GM18951 (cell line): ENCODE results near the gene WDR33.

ENCODE experiments used
- POLR2A ChIP-seq: IDR thresholded peaks from 4 replicates; pipeline ENCODE4 v1.6.1; 2011; ENCODE audit warnings: mild to moderate bottlenecking; ENCODE audit not compliant: insufficient read length, insufficient read depth; ENCODE audit errors: extremely low read depth
- in situ Hi-C: fragments of 300-500 bp; cut with MboI; formaldehyde crosslinking; loops from one replicate; pipeline ENCODE4 v1.12.0; 2022; ENCODE audit warnings: low sequenced_read_pairs, mixed read lengths, inconsistent platforms; ENCODE audit not compliant: unreplicated experiment

Gene WDR33

DNA sequence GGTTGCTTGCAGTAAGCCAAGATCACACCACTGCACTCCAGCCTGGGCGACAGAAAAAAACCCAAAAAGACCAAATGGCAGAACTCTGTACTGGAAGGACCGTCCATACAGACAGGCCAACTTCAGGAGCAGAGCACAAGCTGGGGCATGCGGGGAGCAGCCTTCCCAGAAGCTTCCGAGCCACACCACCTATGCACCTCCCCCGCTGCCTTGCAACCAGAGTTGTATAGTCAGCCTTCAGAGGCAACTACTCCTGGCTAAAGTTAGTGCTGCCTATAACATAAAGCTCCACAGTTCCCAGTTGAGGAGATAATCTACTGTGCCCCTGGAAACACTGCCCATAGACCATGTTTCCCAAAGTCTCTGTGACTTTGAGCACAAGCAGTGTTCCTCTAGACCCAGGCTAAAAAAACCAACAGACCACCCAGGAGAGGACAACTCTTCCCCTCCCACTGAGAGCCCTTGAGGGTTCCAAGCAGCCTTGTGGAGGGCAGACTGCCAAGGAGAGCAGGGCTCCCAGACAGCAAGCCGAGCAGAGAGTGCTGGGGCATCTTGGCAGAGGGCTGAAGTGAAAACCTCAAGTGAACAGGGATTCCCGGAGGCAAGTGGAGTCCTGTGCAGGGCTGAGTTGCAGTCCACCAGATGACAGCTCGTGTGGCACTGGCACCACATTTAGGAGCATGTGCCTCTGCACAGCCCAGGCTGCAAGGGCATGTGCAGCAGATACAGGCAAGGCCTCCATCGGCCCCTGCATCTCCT, 102.9 kb downstream of the WDR33 start:
- in situ Hi-C loops: no loop called here
- TF ChIP-seq POLR2A: no peak

DNA sequence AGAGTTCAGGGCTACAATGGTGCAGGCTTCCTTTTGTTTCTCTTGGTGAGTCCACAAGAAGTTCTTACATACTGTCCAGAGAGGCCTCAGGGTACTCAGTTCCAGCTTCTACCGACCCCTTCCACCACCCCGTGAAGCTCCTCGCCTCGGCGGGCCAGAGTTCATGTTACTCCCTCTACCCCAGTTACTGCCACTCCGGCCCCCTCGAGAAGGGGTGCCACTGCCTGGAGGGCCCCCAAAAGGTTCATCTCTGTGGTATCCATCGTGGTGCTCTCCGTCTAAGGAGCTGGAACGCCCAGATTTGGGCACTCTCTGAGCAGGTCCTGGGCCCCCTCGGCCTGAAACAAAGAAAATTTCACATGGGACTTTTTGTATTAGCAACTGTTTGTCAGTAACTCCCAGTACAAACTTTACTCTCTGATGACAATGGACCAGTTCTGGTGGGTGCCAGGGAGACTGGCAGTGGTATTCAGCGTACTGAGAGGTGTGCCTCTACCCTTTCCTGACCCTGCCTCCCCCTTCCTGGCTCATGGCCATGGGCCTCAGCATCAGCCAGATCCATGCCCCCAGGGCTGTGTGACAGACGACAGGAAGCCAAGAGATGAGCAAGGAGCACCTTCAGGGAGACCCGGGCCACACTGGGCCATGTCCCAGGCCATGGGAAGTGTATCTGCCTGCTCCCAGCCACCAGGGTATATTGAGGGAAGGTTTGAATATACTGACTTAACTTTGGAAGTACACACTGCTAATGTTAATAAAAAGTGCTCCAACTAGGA, 104.6 kb downstream of the WDR33 start:
- TF ChIP-seq POLR2A: no peak
- in situ Hi-C loops: no loop called here

DNA sequence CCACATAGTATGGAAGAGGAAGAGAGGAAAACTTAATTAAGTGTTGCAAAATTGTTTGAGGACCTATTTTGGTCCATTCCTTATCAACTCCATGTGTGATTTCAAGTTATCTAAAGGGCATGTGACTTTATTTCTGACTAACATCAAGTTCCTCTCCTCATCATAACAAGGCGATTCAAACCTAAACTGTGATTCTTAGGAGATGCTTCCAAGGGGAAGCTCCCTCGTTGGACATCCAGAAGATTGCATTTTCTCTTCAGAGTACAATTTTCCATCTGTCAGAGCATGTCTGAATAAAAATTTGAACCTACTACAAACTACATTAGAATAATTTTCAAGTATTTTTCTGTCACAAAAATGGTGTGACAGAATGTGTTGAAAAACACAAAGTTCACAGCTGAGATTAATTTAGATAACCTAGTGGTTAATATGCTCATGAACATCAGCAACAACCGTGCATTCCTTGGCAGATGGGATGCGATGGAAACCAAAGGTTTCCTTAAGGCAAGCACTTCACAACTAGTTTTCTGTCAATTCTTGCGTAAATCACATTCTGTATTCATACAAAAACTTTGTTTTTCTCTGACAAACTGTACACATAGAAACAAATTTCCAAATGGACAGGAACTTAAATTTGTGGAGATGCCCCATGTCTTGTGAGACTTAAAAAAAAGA, 105.4 kb downstream of the WDR33 start:
- in situ Hi-C loops: no loop called here
- TF ChIP-seq POLR2A: no peak

DNA sequence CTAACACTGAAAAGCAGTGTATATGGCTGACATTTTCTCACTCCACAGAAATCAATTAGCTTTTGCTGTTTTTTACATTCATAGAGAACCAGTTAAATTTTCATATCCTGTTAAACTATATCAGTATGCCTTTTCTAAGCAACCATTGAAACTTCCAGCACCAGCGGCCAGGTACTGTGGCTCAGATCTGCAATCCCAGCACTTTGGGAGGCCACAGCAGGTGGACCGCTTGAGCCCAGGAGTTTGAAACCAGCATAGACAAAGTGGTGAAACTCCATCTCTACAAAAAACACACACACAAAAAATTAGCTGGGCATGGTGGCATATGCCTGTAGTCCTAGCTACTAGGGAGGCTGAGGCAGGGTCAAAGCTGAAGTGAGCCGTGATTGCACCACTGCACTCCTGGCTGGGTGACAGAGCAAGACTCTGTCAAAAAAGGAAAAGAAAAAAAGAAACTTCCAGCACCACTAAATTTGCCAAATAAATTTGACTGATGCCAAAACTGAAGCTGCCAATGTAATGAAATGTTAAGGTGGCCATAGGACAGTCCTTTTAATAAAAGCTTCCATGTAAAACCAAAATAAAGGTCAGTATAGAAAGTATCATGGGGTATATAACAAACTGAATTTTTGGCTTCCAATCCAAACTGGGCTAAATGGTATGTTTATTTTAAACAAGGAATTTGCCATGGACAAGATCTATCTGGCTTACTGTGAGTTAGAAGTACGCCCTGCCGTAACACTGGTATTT, 106.2 kb downstream of the WDR33 start:
- in situ Hi-C loops: no loop called here
- TF ChIP-seq POLR2A: no peak

DNA sequence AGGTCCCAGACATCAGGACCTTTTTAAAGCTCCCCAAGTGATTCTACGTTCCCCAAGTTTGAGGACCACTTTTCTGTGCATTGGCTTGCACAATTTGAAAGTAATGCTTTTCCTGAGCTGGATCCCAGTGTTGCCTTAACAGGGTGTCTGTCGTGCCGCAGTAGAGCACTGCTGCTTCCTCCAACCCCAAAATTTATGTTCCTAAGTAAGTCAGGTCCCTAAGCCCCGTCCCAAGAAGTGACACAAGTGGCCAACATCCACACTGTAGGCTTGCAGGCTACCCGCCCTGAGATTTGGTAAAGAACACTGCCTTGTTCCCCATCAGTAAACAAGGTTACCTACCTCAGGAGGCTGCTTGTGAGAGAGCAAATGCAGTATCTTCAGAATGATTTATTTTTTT, 107.7 kb downstream of the WDR33 start:
- in situ Hi-C loops: no loop called here

DNA sequence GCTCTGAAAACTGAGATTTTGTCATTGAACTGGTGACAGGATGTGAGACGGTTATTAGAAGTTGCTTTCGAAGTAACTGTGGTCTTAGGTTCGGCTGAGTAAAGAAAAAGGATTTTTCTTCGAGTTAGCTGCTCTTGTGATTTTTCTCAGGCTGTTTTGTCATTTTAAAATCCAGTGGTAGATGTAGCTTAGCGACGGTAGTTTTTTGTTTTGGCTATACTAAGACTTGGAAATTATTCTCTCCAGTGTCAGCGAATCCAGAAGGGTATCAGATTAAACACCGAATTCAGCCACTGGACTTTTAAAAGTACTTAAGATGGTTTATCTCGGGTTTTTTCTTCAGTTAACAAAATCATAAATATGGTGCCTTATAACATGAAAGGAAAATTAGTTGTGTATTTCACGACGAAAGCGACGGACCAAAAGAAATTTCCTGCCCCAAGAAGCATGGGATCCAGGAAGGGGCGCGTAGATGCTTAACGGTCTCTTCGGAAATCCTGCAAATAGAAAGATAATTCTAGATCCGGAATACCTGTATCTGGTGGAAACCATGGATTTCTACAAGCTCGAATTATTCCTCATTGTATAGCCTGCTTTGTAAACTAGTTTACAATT, 108.5 kb downstream of the WDR33 start:
- no peak for TF ChIP-seq POLR2A
- in situ Hi-C loops: no loop called here

More for the DNA sequence above, 107.7 kb downstream of the WDR33 start:
- TF ChIP-seq POLR2A: no peak

DNA sequence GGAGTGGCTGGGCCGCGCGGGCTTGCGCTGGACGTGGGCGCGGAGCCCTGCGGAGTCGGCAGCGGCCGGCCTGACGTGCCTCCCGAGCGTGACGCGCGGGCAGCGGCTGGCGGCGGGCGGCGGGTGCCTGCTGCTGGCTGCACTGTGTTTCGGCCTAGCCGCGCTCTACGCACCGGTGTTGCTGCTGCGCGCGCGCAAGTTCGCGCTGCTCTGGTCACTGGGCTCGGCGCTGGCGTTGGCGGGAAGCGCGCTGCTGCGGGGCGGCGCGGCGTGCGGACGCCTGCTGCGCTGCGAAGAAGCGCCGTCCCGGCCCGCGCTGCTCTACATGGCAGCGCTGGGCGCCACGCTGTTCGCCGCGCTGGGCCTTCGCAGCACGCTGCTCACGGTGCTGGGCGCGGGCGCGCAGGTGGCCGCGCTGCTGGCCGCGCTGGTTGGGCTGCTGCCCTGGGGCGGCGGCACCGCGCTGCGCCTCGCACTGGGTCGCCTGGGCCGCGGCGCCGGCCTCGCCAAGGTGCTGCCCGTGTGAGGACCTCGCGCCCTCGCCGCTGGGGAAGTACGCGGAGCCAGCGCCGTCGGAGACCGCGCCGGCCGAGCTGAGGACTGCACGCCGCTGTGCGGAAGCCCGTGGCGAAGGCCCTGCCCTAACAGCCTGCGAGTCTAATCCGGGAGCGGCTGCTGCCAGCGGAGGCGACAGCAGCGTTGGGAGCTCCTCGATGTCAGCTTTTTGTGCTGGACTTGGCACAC, 109.1 kb downstream of the WDR33 start:
- in situ Hi-C loops: no loop called here
- peak; percentile 51 for TF ChIP-seq POLR2A

DNA sequence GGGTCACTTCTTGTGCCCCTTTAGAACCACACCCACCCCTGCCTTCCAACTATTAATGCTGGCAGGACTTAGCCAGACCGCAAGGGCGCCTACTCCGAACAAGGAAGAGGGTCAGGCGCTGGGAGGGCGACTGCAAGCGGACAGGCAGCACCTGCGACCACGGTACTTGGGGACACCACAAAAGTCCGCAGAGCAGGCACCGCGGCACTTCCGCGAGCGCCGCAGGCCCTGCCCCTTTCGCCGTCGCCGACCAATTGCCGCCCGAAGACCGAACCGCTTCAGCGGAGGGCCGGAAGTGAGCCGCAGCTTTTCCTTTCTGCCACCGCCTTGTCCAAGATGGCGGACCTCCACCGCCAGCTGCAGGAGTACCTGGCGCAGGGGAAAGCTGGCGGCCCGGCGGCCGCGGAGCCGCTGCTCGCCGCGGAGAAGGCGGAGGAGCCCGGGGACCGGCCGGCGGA, 109.7 kb downstream of the WDR33 start, which contains the start of gene SFT2D3:
TSS of gene SFT2D3 (plus strand) at position 305 of the 458 bp plus-strand sequence. CDS start at position 337, 32 bp downstream.
- TF ChIP-seq POLR2A: peak; percentile 99
- in situ Hi-C loops: no loop called here

DNA sequence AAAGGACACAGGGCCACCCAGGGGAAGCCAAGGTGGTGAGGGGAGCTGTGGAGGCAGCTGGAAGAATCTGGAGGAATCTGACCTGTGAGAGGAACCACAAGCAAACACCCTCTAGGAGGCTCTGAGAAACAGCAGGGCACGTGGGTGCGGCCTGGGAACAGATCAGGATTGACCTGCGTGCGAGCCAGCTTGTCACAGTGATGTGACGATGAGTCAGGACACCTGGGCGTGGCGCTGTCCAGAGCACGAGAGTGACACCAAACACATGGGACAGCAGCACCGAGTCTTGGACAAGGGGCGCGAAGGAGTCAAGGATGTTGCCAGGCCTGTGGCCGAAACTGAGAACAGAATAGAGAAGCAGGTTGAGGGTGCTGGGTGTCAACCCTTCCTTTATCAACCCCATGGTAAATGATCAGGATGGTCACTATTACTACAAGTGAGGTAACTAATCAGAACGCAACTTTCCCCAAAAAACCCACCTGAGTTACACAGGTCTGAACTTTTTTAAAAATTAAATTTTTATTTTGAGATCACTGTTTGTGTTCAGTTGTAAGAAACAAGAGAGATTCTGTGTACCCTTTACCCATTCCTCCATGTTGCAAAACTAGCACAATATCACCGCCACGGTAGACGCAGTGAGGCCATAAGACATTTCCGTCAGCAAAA, 110.3 kb downstream of the WDR33 start:
- in situ Hi-C loops: no loop called here
- peak; percentile 19 for TF ChIP-seq POLR2A

DNA sequence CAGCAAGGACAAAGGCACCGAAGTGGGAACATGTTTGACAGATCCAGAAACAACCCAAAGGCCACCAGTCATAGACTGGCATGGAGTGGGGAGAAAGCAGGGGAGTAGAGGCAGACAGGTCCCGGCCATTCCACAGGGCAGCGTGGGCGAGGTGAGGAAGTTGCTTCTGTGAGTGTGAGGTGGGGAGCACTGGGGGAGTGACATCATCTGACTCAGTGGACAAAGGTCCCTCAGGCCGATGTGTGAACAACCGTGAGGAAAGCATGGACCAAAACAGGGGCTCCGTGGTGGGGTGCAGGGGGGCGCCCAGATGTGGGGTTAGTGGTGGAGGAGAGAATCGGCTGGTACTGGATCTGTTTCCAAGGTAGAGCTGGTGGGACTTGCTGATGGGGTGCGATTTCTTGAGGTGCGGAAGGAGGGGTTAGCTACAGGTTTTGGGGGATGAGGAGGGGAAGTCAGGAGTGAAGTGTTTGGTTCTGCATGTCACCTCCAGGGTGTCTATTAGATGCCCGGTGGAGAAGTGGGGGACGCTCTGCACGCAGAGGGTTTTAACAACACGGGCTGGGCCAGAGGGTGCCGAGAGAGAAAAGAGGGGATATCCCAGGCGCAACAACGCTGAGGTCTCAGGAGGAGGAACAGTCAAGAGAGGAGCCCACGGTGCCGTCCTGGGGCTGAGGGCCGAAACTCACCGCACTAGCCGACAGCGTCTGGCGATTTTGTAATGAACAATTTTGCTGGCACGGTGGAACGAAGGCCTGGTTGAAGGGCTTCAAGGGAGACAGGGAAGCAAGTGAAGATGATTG, 112.2 kb downstream of the WDR33 start:
- no peak for TF ChIP-seq POLR2A
- in situ Hi-C loops: no loop called here
